NK-92 (cell line): ENCODE measurements around the gene TIMM50.

ENCODE experiments used
- DNase-seq: peaks from one replicate; lab custom pipeline; 2025; ENCODE audit not compliant: unreplicated experiment; lab: John Stamatoyannopoulos, UW

TIMM50 gene

DNA sequence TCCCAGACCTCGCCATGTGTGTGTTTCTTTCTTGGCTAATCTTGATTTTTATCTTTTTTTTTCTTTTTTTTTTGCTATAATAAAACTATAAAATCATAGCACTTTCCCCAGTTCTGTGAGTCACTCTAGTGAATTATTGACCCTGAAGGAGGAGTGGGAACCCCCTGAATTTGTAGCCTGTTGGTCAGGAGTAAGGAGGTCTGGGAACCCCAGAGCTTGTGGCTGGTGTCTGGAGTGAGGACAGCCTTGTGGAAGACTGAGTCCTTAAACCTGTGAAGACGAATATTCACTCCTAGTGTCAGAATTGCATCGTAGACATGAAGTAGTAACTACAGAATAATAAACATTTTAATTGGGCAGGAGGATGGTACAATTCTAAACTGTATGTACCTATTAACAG is 44.6 kb downstream of the TIMM50 start:
- no peak for DNase-seq

DNA sequence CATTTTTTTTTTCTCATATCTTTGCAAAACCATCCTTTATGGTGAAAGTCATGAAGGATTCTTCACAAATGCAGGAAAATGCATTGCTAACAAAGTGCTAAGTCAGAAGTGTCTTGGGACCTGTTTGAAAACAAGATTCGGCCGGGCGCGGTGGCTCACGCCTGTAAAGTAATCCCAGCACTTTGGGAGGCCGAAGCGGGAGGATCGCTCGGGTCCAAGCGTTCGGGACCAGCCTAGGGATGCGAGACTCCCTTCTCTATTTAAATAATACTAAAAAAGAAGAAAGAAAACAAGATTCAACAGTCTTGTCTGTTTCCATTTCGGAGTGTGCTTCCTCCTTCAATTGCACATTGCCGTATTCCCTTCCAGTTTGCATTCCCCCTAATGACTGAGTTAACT is 51.2 kb downstream of the TIMM50 start:
- no peak for DNase-seq

DNA sequence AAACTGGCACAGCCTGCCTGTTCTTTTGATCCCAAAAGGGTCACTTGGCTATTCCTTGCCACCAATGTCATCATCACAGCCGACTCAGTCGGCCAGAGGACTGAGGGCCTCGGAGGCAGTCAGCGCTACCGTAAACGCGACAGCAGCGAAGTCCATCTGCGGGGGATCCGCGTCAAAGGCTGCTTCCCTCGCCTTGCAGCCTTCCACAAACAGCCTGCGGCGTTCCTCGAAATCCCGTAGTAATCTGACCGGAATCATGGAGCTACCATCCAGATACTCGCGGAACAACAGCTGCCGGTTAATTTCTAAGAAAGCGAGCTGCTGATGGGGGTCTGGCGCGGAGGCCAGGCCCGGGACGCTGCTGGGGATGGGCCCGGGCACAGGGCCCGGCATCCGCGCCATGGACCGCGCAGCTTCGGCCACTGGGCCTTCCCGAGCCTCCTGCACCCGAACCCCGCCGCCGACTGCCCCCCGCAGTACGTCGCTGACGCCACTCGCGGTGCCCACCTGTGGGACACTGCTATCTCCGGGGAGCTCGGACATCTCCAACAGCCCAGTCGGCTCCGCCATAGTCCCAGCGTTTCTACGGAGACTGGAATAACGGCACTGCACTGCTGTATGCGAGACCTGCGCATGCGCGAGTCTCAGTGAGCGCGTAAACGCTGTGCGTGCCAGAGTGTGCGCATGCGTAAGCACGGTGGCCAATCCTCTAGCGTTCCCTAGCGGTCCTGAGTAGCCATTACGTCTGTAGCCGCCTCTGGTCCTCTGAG is 51.8 kb downstream of the TIMM50 start, which contains the start of gene EID2B:
Gene EID2B, minus strand, starts transcription at position 620 of the 770 bp plus-strand sequence. Its CDS starts 50 bp downstream, at position 570.
- peak; percentile 76 for DNase-seq

DNA sequence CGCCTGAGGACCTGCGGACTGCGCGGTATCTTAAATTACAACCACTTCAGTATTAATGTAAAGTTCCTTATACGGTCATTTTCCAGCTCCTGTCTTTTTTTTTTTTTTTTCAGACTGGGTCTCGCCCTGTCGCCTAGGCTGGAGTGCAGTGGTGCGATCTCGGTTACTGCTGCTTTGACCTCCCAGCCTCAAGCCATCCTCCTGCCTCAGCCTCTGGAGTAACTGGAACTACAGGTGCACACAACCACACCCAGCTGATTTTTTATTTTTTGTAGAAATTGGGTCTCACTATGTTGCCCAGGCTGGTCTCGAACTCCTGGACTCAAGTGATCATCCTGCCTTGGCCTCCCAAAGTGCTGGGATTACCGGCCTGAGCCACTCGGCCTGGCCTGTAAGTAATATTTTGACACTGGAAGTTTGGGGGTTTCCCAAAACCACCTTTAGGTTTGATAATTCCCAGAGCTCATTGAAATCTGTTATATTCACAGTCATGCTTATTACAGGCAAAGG is 52.4 kb downstream of the TIMM50 start:
- DNase-seq: no peak

DNA sequence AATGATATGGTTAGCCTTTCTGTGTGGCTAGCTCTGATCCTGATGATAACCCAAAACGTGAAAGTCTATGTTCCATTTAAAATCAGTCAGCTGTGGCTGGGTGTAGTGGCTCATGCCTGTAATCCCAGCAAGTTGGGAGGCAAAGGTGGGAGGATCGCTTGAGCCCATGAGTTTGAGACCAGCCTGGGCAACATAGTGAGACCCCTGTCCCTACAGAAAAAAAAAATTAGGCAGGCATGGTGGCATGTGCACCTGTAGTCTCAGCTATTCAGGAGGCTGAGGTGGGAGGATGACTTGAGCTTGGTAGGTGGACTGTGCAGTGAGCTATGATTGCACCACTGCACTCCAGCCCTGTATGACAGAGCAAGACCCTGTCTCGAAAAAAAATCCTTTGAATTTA is 53.2 kb downstream of the TIMM50 start:
- no peak for DNase-seq

- DNase-seq: no peak
Measured at GRCh38 chr19:39539165-39539517, 58.5 kb downstream of the TIMM50 start.

DNA sequence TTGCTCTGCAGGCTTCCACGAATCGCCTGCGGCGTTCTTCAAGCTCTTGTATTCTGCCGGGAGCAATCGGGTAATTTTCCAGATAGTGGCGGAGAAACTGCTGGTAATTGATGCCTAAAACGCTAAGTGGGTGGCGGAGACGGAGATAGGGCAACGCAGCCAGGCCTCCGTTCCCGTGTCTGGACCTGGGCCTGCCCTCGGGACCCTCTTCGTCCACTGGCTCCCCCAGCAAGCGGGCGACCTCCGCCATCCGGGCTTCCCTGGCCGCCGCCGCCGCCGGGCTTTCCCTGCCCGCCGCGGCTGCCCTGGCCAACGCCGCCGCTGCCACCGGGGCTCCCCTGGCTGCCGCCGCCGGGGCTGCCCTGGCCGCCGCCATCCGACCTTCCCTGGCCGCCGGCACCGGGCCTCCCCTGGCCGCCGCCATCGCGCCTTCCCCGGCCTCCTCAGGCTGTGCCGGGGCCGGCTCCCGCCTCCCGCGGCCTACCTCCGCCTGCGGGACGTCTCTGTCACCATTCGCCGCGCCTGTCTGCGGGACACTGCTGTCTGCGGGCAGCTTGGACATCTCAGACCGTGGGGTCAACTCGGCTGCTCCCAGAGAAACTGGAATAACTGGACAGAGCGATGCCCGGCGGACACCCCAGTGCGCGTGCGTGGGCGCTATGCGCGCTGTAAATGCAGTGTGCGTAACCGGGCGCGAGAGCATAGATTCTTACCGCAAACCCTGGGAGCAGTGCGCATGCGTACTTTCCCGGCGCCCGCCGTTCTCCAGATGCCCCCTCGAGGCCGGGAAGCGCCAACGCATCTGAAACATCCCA is 59.1 kb downstream of the TIMM50 start, which contains the start of gene EID2:
Gene EID2, minus strand, starts transcription at position 644 of the 815 bp plus-strand sequence. Its CDS starts 82 bp downstream, at position 562.
- peak; percentile 47 for DNase-seq

DNA sequence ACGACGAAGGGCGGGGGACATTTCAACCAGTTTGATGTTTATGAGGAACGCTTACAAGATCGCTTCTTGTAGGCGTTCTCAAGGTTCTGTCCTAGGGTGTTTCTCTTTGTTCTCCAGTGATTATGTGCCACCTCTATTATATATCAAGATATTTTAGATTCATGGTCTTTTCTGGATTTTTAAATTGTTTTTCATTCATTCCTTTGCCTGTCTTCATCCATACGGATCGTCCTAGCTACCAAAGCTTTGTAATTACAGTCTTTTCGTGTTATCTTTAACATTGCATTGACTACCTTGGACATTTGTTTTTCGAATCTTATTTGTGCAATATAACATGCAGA is 59.7 kb downstream of the TIMM50 start:
- DNase-seq: no peak
